Measurements from ENCODE around the gene RNU5D-1.

The RNU5D-1 gene

DNA sequence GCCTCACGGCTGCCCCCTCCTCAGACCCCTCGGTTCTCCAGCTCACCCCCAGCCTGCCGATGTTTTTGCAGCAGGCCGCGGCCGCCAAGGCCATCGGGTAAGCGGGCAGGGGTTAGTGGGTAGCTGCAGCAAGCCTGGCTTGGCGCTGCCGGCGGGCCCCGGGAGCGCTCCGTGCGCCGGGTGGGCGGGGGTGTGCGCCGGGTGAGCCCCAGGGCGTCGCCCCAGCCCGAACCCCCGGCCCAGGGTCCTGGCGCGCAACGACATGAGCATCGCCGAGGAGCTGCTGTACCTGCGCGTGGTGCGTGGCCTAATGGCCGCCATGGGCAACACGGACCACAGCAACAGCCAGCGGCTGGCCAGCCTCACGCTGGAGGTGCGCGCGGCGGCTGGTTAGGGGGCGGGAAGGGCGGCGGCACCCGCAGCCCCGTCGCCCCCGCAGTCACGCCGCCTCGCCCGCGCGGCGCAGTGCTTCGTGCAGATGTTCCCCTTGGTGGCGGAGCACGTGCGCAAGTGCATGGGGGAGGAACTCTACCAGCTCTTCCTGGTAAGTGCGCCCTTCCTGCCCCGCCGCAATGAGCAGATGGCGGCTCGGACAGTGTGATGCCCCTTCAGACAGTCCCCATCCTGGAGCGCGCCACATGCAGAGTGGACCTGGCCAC lies 6.5 kb downstream of the RNU5D-1 start:
- no peak for DNase-seq (ENCODE audit: insufficient read length)
- FAIRE-seq = no peak
- TF ChIP-seq TAF1 (IDR thresholded peaks at IDR 0.05; ENCODE audit: borderline replicate concordance, low read depth, low read length) (no peak), POLR2A (IDR thresholded peaks at IDR 0.05; ENCODE audit: low read depth, low read length) (no peak), POLR2AphosphoS5 (IDR thresholded peaks at IDR 0.05; ENCODE audit: low read depth, low read length) (no peak)

DNA sequence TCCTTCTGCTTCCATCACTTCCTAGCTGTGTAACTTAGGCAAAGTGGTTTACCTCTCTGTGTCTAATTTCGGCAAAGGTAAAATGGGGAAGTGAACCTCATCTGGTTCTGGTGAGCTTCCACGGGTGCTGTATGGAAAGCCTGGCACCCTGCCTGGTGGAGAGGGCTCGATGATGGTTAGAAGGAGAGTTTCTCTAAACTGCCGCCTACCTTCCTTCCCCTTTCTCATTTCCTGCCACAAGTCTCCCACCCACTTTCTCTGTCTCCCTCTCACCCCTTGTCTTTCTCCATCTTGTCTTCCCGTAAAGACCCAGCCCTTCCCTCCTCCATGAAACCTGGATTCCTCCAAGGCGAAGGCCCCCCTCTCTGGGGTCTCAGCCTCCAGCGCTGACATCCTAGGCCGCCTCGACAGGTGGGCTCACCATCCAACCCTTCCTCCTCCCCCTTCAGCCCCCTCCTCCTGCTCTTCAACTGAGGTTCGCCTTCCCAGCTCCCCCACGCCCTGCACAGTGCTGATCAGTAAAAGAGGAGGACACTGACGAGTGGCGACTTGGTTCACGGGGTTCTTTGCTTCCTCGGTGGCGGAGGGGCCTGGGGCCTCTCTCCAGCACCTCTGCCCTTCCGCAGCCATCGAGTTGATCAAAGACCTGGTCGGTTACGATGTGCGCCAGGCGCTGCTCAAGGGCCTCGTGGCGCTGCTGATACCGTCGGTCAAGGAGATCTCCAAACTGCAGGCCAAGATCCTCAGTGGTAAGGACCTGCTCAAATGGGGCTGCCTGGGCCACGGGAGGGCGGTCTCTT lies 7.3 kb downstream of the RNU5D-1 start:
- FAIRE-seq (no peak), DNase-seq (ENCODE audit: insufficient read length) (peak; percentile 67)
- TF ChIP-seq POLR2A (IDR thresholded peaks at IDR 0.05; ENCODE audit: low read depth, low read length) (no peak), POLR2AphosphoS5 (IDR thresholded peaks at IDR 0.05; ENCODE audit: low read depth, low read length) (no peak), TAF1 (IDR thresholded peaks at IDR 0.05; ENCODE audit: borderline replicate concordance, low read depth, low read length) (no peak)

DNA sequence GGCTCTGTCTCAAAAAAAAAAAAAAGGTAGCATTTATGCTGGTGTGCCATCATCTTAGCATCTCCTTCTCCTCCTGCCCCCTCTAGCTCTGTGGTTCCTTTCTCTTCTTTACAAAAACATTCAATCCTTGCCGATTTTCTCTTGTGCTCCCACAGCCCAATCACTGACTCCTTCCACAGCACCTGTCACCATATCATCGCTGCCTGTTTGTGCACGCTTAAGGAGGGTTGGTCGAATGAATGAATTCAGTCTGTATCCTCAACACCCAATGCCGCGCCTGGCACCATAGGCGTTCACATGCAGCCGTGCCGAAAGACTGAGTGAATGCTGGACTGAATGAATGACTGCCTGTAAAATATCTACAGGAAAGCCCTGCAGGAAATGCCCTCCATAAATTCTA lies 7.9 kb downstream of the RNU5D-1 start:
- FAIRE-seq (no peak), DNase-seq (ENCODE audit: insufficient read length) (no peak)
- TF ChIP-seq TAF1 (IDR thresholded peaks at IDR 0.05; ENCODE audit: borderline replicate concordance, low read depth, low read length) (no peak), POLR2AphosphoS5 (IDR thresholded peaks at IDR 0.05; ENCODE audit: low read depth, low read length) (no peak), POLR2A (IDR thresholded peaks at IDR 0.05; ENCODE audit: low read depth, low read length) (no peak)

DNA sequence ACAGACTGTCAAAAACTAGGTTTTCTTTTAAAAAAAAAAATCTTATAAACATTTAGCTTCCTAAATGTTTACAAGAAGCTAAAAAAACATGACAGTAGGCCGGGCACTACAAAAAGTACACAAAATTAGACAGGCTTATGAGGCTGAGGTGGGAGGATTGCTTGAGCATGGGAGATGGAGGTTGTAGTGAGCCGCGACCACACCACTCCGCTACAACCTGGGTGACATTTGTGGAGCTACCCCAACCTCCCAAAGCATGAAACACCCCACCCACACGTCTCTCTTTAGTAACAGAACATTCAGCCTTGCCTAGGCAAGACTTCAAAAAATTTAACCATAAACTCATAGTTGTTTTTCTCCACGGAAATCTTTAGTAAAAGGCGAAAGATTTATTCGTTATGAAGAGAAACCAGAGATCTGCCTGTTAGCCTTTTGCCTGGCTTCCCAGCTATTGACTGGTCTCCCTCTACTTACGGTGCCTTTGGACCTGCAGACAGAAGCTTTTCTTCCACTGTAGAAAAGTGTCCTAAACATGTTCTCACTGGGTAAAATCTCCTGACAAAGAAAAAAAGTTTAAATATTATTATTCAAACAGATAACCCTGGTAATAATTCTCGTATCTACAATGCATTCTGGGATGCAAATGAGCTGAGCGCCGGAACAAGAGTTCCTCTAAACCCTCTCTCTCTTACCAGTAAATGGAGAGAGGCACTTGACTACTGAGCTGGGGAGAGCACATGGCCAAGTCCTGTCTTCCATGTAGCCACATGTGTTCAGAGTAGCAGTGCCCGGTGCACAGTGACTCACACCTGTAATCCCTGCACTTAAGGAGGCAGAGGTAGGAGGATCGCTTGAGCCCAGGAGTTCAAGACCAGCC lies 9.2 kb downstream of the RNU5D-1 start:
- peak; percentile 84 for FAIRE-seq
- DNase-seq (ENCODE audit: insufficient read length) = peak; percentile 68
- TF ChIP-seq TAF1 (IDR thresholded peaks at IDR 0.05; ENCODE audit: borderline replicate concordance, low read depth, low read length) = peak; percentile 92
- peak; percentile 100 for TF ChIP-seq POLR2A (IDR thresholded peaks at IDR 0.05; ENCODE audit: low read depth, low read length)
- peak; percentile 100 for TF ChIP-seq POLR2AphosphoS5 (IDR thresholded peaks at IDR 0.05; ENCODE audit: low read depth, low read length)

DNA sequence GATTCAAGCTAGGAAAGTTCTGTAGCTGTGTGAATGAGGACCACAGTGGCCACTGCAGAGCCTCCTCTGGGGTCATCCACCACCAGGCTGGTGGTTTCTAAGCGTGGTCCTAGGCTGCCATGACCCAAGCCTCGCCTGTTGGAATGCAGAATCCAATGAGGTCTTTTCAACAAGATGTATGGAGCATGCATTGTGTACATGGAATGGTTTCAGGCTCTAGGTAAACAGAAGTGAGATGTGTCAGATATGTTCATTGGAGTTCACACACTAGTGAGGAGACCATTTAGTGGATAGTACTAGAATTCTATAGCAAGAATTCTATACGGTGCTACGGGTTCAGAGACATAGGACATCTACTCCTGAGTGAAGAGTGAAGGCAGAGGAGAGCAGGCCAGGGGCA lies 10.7 kb downstream of the RNU5D-1 start:
- DNase-seq (ENCODE audit: insufficient read length) (no peak), FAIRE-seq (peak; percentile 24)
- no peak for TF ChIP-seq POLR2AphosphoS5 (IDR thresholded peaks at IDR 0.05; ENCODE audit: low read depth, low read length)
- TF ChIP-seq TAF1 (IDR thresholded peaks at IDR 0.05; ENCODE audit: borderline replicate concordance, low read depth, low read length) = no peak
- no peak for TF ChIP-seq POLR2A (IDR thresholded peaks at IDR 0.05; ENCODE audit: low read depth, low read length)

DNA sequence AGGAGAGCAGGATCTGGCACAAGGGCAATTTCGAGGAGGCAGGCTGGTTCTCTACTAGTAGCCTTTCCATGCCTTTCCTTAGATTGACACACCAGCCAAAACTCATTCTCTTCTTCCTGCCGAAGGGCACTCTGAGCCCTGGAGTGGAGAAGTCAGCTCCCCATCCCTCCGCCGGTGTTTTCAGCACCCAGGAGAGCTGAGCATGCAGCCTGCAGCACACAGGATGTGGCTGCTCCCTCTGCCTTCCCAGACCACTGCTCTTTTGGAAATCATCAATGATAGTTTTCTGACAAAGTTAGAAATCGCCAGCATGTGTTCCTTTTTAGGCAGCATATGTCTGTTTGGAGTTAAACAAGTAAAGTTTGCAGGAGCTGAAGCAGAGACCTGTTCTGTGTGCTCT lies 11.7 kb downstream of the RNU5D-1 start:
- no peak for FAIRE-seq

DNA sequence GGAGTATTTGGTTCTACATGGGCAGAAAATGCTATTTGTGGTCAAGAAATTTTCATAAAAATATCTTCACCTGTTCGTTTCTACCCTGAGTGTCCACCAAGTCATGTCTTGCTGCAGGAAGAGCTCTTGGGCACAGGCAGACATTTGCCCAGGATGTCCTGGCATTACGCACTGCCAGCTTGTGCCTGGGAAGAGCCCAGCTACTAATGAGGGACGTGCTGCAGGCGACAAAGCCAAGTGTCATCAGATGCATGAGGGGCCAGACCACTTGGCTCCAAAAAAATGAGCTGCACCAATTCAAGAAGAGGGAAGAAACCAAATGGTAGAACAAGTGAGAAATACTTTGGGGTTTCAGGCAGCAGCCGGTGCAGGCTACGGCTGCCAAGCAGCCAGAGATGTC lies 12.9 kb downstream of the RNU5D-1 start:
- FAIRE-seq = no peak
- TF ChIP-seq POLR2A (IDR thresholded peaks at IDR 0.05; ENCODE audit: low read depth, low read length) (no peak), POLR2AphosphoS5 (IDR thresholded peaks at IDR 0.05; ENCODE audit: low read depth, low read length) (no peak), TAF1 (IDR thresholded peaks at IDR 0.05; ENCODE audit: borderline replicate concordance, low read depth, low read length) (no peak)
- DNase-seq (ENCODE audit: insufficient read length) = no peak

More for the DNA sequence above, 11.7 kb downstream of the RNU5D-1 start:
- no peak for DNase-seq (ENCODE audit: insufficient read length)
- no peak for TF ChIP-seq TAF1 (IDR thresholded peaks at IDR 0.05; ENCODE audit: borderline replicate concordance, low read depth, low read length)
- no peak for TF ChIP-seq POLR2A (IDR thresholded peaks at IDR 0.05; ENCODE audit: low read depth, low read length)
- no peak for TF ChIP-seq POLR2AphosphoS5 (IDR thresholded peaks at IDR 0.05; ENCODE audit: low read depth, low read length)

DNA sequence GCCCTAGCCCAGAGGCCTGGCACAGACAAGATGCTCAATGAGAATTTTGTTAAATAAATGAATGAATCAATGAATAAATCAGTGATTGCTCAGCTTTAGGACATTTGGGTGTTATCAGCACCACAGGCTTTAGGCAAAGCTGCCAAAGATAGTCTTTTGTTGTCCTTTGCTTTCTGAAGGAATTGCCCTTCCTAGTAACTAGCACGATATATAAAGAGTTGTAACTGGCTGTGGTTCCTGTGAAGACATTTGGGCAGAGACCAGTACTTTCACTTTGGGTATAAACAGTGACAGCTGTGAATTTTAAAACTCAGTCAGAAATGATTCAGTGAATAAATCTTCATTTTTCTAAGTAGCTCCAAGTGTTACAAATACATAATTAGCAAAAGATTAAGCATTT lies 13.3 kb downstream of the RNU5D-1 start:
- no peak for DNase-seq (ENCODE audit: insufficient read length)
- no peak for TF ChIP-seq TAF1 (IDR thresholded peaks at IDR 0.05; ENCODE audit: borderline replicate concordance, low read depth, low read length)
- no peak for TF ChIP-seq POLR2AphosphoS5 (IDR thresholded peaks at IDR 0.05; ENCODE audit: low read depth, low read length)
- no peak for TF ChIP-seq POLR2A (IDR thresholded peaks at IDR 0.05; ENCODE audit: low read depth, low read length)
- peak; percentile 69 for FAIRE-seq

DNA sequence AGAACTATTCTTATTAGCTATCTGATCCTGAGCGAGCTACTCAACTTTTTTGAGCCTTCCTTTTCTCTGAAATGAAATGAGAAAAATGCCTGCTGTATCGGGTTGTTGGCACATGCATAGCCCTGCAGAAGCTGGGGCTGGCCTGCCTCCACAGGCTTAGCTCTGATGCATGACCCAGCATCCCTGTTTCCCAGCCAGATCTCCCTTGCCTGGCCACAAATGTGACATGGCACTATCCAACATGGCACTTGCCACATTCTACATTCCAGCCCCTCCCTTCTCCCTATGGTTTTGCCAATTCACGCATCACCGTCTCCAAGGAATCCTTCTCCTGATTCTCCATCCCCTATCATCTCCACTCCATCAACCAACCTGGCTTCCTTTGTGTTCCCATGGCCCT lies 13.8 kb downstream of the RNU5D-1 start:
- TF ChIP-seq TAF1 (IDR thresholded peaks at IDR 0.05; ENCODE audit: borderline replicate concordance, low read depth, low read length) = no peak
- TF ChIP-seq POLR2AphosphoS5 (IDR thresholded peaks at IDR 0.05; ENCODE audit: low read depth, low read length) = no peak
- TF ChIP-seq POLR2A (IDR thresholded peaks at IDR 0.05; ENCODE audit: low read depth, low read length) = no peak
- DNase-seq (ENCODE audit: insufficient read length) (no peak), FAIRE-seq (no peak)

DNA sequence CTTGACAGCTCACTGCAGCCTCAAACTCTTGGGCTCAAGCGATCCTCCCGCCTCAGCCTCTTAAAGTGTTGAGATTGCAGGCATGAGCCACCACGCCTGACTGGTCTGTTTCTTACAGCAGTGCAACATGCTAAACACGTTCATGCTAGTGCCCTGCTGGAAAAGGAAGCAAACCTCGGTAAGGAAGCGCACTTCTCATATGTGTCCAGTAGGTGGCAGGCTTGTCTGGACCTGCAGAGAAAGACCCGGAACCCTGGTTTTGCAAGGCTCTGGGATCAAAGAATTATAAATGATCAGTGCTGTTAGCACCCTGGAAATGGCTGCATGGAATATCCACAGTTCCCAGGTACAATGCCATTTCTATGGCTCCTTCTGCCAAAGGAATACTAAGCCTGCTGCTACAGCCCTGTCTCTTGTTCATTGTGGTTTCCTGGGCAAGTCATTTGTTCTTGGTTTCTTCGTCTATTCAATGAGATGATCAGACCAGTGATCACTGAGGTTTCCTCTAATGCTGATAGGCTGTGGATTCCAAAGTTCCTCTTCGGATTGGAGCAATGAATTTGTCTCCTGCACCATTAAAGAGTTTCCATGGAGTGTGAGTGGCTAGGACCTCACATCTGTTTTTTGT lies 15.9 kb downstream of the RNU5D-1 start:
- DNase-seq (ENCODE audit: insufficient read length) = peak; percentile 65
- peak; percentile 98 for FAIRE-seq
- TF ChIP-seq POLR2AphosphoS5 (IDR thresholded peaks at IDR 0.05; ENCODE audit: low read depth, low read length) (no peak), POLR2A (IDR thresholded peaks at IDR 0.05; ENCODE audit: low read depth, low read length) (no peak), TAF1 (IDR thresholded peaks at IDR 0.05; ENCODE audit: borderline replicate concordance, low read depth, low read length) (no peak)

DNA sequence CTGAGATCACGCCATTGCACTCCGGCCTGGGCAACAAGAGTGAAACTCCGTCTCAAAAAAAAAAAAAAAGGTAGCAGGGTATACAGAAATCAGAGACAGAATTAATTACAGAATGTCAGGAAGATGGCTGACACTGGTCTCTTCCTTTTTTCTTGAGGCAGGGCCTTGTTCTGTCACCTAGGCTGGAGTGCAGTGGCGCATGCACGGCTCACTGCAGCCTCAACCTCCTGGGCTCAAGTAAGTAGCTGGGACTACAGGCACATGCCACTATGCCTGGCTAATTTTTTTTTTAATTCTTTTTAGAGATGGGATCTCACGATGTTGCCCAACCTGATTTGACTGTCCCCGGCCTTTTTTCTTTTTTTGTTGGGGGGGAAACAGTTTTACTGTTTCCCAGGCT lies 16.4 kb downstream of the RNU5D-1 start:
- FAIRE-seq = no peak
- TF ChIP-seq POLR2A (IDR thresholded peaks at IDR 0.05; ENCODE audit: low read depth, low read length) (no peak), POLR2AphosphoS5 (IDR thresholded peaks at IDR 0.05; ENCODE audit: low read depth, low read length) (no peak), TAF1 (IDR thresholded peaks at IDR 0.05; ENCODE audit: borderline replicate concordance, low read depth, low read length) (no peak)
- DNase-seq (ENCODE audit: insufficient read length) = no peak
